RKO (cell line): ENCODE data around the gene VPS72.
"Not testable (repeated sequence)": the region's sequence is repeated elsewhere in the genome, so short reads cannot be mapped to it uniquely, and the experiment has no call there.

Source experiments
- DNase-seq: peaks from one replicate; pipeline ENCODE4 v3.0.0-alpha.2; 2016; ENCODE audit warnings: low spot score

The VPS72 gene, protein sequence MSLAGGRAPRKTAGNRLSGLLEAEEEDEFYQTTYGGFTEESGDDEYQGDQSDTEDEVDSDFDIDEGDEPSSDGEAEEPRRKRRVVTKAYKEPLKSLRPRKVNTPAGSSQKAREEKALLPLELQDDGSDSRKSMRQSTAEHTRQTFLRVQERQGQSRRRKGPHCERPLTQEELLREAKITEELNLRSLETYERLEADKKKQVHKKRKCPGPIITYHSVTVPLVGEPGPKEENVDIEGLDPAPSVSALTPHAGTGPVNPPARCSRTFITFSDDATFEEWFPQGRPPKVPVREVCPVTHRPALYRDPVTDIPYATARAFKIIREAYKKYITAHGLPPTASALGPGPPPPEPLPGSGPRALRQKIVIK

DNA sequence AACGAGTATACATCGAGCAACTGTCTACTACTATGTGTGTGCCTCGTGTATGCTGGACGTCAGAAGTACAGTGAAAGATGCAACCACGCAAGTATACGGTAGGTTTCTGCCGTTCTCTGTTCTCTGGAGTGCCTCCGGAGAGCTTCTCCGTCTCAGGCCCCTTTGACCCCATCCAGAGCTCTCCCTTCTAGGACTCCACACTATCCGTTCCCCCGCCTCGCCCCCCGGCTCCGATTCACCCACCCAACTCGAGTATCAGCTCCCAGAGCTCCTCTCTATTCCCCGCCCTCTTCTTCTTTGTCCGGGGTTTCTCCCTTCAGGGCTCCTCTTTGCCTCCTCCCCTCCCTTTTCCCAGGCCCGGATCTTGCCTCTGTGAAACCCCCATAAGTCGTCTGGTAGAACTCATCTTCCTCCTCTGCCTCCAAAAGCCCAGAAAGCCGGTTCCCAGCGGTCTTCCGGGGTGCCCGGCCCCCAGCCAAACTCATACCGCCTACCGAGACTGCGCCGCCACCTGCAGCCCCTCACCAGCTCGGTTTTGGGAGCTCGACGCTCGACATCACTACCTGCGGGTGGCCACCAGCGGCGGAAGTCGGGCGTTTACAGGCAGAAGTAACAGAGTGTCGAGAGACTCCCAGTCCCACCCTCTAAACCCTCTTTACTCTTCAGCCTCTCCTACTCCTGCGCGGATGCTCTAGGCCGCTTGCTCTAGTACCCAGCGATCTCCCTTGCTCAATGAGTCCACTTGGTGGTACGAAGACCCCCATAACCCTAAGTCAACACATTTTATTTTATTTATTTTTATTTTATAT is at the start of gene VPS72:
Gene VPS72 (minus strand): TSS at position 561 of the 809 bp plus-strand sequence. CDS start 76 bp downstream, at position 485.
- peak; percentile 94 for DNase-seq

DNA sequence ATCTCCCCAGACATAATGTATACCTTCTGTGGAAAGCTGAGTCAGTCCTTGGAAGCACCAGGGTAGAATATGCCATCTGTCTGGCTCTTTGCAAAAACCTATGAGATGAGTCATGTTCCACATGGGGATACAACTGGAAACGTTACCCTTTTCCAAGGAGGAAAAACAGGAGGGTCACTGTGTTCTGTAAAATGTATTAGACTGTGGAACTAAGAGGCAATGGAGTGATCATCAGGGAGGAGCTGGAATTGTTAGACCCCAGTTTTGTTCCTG is 48.4 kb upstream of the VPS72 start:
- DNase-seq, result peak; percentile 29

GRCh38 chr1:151237678-151238466 is 47.9 kb upstream of the VPS72 start:
- DNase-seq, result no peak

GRCh38 chr1:151235235-151235634 is 45.2 kb upstream of the VPS72 start:
- no peak for DNase-seq

- DNase-seq, result no peak
Observed at GRCh38 chr1:151222130-151222529, 32.1 kb upstream of the VPS72 start.

DNA sequence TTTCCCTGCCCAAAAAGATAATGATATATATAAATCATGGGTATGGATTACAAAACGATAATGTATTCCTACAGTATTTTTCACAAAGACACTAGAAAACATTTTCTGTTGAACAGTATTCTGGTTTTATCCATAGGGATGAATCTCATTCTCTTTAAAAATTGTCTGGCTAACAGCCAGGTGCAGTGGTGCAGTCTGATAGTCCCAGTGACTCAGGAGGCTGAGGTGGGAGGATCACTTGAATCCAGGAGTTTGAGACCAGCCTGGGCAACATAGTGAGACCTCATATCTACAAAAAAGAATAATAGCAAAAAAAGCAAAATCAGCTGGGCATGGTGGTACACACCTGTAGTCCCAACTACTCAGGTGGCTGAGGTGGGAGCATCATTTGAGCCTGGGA is 31.6 kb upstream of the VPS72 start:
- no peak for DNase-seq

DNA sequence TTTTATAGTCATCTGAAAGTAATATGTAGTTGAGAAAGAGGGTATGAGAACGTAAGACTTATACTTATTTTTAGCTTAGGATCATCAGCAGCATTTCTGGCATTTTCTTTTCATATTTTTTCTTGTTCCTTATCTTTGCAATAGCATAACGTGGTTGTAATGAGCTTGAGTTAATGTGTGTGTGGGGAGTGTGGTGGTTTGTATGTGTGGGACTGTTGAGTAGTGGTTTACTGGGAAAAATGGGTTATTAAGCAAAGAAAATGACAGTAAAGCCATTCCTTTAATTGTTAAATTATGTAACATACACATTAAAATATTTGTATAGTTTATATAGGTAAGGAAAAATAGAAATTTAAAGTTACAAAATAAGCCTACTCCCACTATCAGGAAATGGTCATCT is 23.6 kb upstream of the VPS72 start:
- no peak for DNase-seq

GRCh38 chr1:151211972-151212705 is 22.1 kb upstream of the VPS72 start:
- DNase-seq, result no peak

DNA sequence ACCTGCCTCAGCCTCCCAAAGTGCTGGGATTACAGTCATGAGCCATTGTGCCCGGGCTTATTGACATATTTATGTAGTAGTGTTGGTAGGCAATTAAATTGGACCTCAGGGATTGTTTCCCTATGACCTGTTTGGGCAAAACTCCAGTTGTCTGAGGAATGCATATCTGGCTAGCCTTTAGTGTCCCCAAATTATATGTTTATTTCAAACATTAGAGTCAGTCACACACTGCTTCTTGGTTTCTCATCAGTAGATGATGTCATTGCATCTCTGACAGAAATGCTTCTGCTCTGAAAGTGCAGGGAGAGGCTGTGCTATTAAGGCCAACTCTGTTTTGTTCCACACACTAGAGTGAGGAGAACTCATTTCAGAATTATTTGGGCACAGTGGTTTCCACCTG is 20.8 kb upstream of the VPS72 start:
- DNase-seq, result peak; percentile 38

DNA sequence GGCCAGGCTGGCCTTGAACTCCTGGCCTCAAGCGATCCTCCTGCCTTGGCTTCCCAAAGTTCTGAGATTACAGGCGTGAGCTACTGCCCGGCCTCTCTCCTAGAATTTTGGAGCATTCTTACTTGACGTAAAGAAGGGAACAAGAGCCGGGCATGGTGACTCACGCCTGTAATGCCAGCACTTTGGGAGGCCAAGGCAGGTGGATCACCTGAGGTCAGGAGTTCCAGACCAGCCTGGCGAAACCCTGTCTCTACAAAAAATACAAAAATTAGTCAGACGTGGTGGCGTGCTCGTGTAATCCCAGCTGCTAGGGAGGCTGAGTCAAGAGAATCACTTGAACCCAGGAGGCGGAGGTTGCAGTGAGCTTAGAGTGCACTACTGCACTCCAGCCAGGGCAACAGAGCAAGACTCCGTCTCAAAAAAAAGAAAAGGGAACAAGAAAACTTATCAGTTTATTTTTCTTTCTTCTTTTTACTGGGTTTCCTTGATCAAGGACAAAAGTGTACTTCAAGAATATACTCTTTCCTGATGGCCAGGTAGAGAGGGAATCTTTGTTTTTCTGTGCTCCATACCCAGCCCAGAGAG is 15.5 kb upstream of the VPS72 start:
- not testable (repeated sequence) for DNase-seq

- DNase-seq, result peak; percentile 84
Observed at GRCh38 chr1:151199873-151200581, 10.0 kb upstream of the VPS72 start.

DNA sequence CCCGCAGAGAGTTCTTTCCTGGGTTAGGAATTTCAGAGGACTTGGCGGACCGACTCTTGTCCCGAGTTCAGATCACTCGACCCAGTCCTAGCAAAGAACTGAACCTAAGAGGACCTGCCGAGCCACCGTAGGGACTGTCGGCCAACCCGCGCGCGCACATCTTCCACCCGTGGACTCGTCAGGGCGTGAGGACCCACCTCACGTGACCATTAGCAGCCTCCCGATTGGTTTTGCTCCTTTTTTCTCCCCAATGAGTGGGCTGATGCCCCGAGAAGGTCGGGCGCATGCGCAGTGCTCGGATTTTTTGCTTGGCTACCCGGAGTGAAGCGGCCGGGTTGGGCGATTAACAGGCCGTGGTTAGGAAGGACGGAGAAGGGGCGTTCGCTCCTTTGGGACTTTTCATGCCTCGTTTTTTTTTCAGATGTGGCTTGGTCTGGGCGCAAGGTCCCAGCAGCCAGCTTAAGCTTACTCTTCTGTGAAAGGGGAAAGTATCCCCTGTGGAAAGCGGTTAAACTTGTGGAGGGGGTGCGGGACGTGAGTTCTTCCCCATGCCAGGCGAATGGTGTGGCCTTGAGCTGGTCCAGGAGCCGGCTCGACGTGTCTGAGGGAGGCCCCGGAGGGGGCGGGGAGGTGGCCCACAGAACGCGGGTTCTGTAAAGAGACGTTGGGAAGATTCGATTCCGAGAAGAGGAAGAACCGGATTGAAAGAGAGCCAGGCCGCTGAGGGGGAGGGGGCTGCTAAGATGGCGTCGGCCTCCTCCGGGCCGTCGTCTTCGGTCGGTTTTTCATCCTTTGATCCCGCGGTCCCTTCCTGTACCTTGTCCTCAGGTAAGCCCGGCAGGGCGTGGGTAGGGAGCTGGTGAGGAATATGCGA is 8.5 kb upstream of the VPS72 start, which contains the start of gene PIP5K1A:
Gene PIP5K1A (plus strand): TSS at position 299 of the 874 bp plus-strand sequence. CDS start 445 bp downstream, at position 744.
- peak; percentile 98 for DNase-seq

DNA sequence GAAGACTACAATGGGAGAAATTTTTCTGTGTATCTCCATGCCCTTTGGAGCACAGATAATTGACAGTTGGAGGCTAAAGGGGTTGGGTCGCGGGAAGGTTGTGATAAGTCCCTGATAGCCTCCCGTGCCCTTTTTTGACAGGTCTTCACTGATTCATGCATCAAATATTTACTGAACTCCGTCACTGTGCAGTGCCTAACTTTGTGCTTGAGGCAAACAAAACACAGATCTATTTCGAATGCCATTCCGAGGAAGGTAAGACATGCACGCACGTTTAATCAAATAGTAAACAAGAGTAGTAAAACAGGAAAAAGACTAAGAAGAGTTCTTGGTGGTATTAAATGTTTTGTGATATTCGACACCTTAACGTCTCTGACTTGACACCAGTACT is 7.9 kb upstream of the VPS72 start:
- peak; percentile 74 for DNase-seq

- DNase-seq, result peak; percentile 94
Observed at GRCh38 chr1:151196292-151196800, 6.3 kb upstream of the VPS72 start.

DNA sequence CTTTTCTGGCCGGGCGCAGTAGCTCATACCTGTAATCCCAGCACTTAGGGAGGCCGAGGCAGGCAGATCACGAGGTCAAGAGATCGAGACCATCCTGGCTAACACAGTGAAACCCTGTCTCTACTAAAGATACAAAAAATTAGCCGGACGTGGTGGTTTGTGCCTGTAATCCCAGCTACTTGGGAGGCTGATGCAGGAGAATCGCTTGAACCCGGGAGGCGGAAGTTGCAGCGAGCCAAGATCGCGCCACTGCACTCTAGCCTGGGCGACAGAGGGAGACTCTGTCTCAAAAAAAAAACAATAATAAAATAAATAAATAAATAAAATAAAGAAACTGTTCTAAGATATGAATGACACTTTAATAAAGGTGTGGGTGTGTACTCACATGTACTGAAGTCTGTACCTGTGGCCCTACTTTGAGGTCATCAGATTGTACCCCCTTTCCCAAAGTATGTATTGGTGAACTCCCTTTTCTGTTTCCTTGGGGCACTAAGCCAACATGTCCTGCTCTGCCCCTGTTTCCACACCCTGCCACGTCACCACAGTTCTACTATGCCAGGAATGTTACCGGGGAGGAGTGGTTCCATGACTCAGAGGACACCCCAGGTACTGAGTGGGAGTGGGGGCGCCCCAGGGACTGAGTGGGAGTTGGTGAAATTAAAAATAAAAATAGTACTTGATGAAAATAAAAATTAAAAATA is 5.0 kb upstream of the VPS72 start:
- peak; percentile 98 for DNase-seq

GRCh38 chr1:151193856-151194255 is 3.9 kb upstream of the VPS72 start:
- peak; percentile 38 for DNase-seq

DNA sequence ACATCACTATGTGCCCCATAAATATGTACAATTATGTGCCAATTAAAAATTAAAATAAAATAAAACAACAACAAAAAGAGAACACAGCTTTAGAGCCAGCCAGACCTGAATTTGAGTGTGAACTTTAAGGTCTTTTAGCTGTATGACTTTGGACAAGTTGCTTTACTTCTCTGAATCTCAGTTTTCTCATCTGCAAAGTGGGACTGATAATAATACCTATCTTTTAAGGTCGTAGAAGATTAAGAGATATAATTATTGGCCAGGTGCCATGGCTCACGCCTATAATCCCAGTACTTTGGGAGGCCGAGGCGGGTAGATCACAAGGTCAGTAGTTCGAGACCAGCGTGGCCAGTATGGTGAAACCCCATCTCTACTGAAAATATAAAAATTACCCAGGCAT is 3.3 kb upstream of the VPS72 start:
- DNase-seq, result no peak

GRCh38 chr1:151192047-151192446 is 2.0 kb upstream of the VPS72 start:
- no peak for DNase-seq

DNA sequence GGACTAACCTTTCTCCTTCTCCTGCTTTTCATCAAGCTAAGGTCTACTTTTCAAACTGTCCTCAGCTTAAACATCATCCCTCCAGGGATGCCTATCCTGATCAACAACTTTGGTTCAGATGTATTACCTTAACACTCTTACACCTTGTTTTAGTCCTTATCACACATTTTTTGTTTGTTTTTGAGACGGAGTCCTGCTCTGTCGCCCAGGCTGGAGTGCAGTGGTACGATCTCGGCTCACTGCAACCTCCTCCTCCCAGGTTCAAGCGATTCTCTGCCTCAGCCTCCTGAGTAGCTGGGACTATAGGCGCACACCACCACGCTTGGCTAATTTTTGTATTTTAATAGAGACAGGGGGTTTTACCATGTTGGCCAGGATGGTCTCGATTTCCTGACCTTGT is 1.3 kb downstream of the VPS72 start:
- not testable (repeated sequence) for DNase-seq
